Esophagus squamous epithelium (tissue), 4 donors: ENCODE data around the gene PRSS22.

Experiments
- CTCF ChIP-seq, 6 experiments: fragments of 450-650 bp in 4 of 6; fragments of 200-600 bp in 2 of 6; sonication (generic) in 2 of 6; IDR thresholded peaks; one replicate each; pipeline ENCODE4 v1.5.1; 2016 to 2019; ENCODE audit warnings: antibody characterized with exemption in 6 of 6, mild to moderate bottlenecking in 4 of 6, moderate library complexity in 4 of 6
- POLR2A ChIP-seq, 4 donors: fragments of 450-650 bp; IDR thresholded peaks; one replicate each; pipeline ENCODE4 v1.6.1; 2017; ENCODE audit warnings: antibody characterized with exemption in 4 of 4, mild to moderate bottlenecking in 4 of 4, moderate library complexity in 3 of 4

DNA sequence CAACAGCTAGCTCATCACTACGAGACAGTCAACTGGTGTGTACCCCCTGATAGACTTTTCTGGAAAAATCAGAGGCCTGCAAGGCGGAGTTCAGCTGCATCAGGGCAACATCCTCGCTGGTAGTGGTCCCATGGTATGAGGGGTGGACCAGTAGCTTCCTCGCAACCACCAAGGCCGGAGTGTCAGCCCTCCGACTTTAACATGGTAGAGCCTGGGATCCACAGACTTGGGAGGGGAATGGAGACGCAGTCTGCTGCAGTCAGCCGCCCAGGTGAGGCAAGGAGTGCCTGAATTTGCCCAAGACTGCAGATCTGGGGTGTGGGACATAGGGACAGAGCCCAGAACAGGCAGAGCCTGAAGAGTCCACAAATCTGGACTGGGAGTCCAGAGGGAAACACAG lies 14.4 kb downstream of the PRSS22 start:
- TF ChIP-seq POLR2A (IDR thresholded peaks at IDR 0.05) (no peak), CTCF (IDR thresholded peaks at IDR 0.05) (no peak)
